K562 treated with DMSO at 1 percent for 48 hours (cell line): Measurements from ENCODE around the gene NDUFA11. TPM values are rescaled to one million over a fixed set of nuclear protein-coding genes. Genes with fewer than 3 reads are reported as not detected.

ENCODE experiments used
- total RNA-seq: library from RNA; unstranded; fragments of 300-600 nt; gene quantifications from 2 replicates; pipeline ENCODE4 v1.2.3, GENCODE V29; 2022; ENCODE audit warnings: low replicate concordance; ENCODE audit errors: extremely low read depth

NDUFA11 gene
- total RNA-seq: not detected in 2 replicates

GRCh38 chr19:5903624-5904351 is at the start of gene NDUFA11:
NDUFA11 (minus strand) TSS chr19:5903790; CDS start chr19:5903708, 82 bp downstream.

GRCh38 chr19:5913739-5914357 is 10.3 kb upstream of the NDUFA11 start, which contains the start of gene CAPS:
CAPS (plus strand) TSS chr19:5914254; CDS start chr19:5914407, 153 bp downstream.

GRCh38 chr19:5904352-5905113 is 943 bp upstream of the NDUFA11 start, which contains the start of gene VMAC:
VMAC (plus strand) TSS chr19:5904872; CDS start chr19:5904891, 19 bp downstream.

GRCh38 chr19:5851302-5851701 is 52.3 kb downstream of the NDUFA11 start, which contains the start of gene FUT3:
FUT3 (minus strand) TSS chr19:5851449.

Other genes starting within 250 kb of the NDUFA11 start
- not detected in 2 replicates for gene MICOS13, start 223.3 kb downstream of the NDUFA11 start, total RNA-seq
- not detected in 2 replicates for gene HSD11B1L, start 222.8 kb downstream of the NDUFA11 start, total RNA-seq
- 2,766 TPM in 1 of 2 replicates, not detected in the other for gene RPL36, start 213.5 kb downstream of the NDUFA11 start, total RNA-seq
- not detected in 2 replicates for gene LONP1, start 183.6 kb downstream of the NDUFA11 start, total RNA-seq
- gene CATSPERD, start 183.2 kb downstream of the NDUFA11 start, total RNA-seq: not detected in 2 replicates
- gene PRR22, start 119.0 kb downstream of the NDUFA11 start, total RNA-seq: not detected in 2 replicates
- gene DUS3L, start 112.6 kb downstream of the NDUFA11 start, total RNA-seq: not detected in 2 replicates
- not detected in 2 replicates for gene NRTN, start 98.7 kb downstream of the NDUFA11 start, total RNA-seq
- gene FUT6, start 64.1 kb downstream of the NDUFA11 start, total RNA-seq: not detected in 2 replicates
- not detected in 2 replicates for gene FUT3, start 52.3 kb downstream of the NDUFA11 start, total RNA-seq
- gene FUT5, start 33.2 kb downstream of the NDUFA11 start, total RNA-seq: not detected in 2 replicates
- gene VMAC, start 1.1 kb upstream of the NDUFA11 start, total RNA-seq: not detected in 2 replicates
- not detected in 2 replicates for gene CAPS, start 10.5 kb upstream of the NDUFA11 start, total RNA-seq
- not detected in 2 replicates for gene RANBP3, start 74.3 kb upstream of the NDUFA11 start, total RNA-seq
- gene RFX2, start 206.7 kb upstream of the NDUFA11 start, total RNA-seq: not detected in 2 replicates
- not detected in 2 replicates for gene ACSBG2, start 231.9 kb upstream of the NDUFA11 start, total RNA-seq